Chondrocyte (in vitro differentiated cells): ENCODE measurements around the gene PPFIA1. TPM values are rescaled to one million over a fixed set of nuclear protein-coding genes. Genes with fewer than 3 reads are reported as not detected.

Source experiments
- DNase-seq: peaks from one replicate; pipeline ENCODE4 v3.0.0; 2021; ENCODE audit warnings: mixed read lengths, low spot score
- H3K27ac Mint-ChIP-seq: one replicate; pipeline ENCODE4 v1.8.0; 2021; ENCODE audit warnings: mild to moderate bottlenecking, moderate library complexity, mixed read lengths; ENCODE audit not compliant: unreplicated experiment
- H3K27me3 Mint-ChIP-seq: 2 replicates; pipeline ENCODE4 v1.8.0; 2021; ENCODE audit warnings: low read depth, mixed read lengths
- H3K36me3 Mint-ChIP-seq: 2 replicates; pipeline ENCODE4 v1.8.0; 2021; ENCODE audit warnings: low read depth, mixed read lengths
- H3K4me1 Mint-ChIP-seq: 2 replicates; pipeline ENCODE4 v1.8.0; 2021; ENCODE audit warnings: low read depth, mild to moderate bottlenecking, mixed read lengths
- H3K4me3 Mint-ChIP-seq: one replicate; pipeline ENCODE4 v1.8.0; 2021; ENCODE audit warnings: mild to moderate bottlenecking, moderate library complexity, mixed read lengths; ENCODE audit not compliant: unreplicated experiment
- H3K9me3 Mint-ChIP-seq: 2 replicates; pipeline ENCODE4 v1.8.0; 2021; ENCODE audit warnings: low read depth, mixed read lengths
- long read RNA-seq: library from polyadenylated mRNA; stranded (forward); transcript quantifications from one replicate; pipeline ENCODE4 v2.0.0, GENCODE V29; 2021
- total RNA-seq: library from RNA; stranded (reverse); gene quantifications from 3 replicates; pipeline ENCODE4 v1.2.1, GENCODE V29; 2021
- TF ChIP-seq, protein P1 (sequence below): fragments of 200-600 bp; sonication (generic); IDR thresholded peaks from 2 replicates; pipeline ENCODE4 v1.5.0; 2021; ENCODE audit warnings: antibody characterized with exemption, mild to moderate bottlenecking, moderate library complexity

PPFIA1 gene
- total RNA-seq: 60.2 to 63.5 TPM (median 62.6 TPM) in 3 replicates
- long read RNA-seq, full-length matches to known transcripts: 21 of 66 reads
- long read RNA-seq, partial matches to known transcripts: 28 of 66 reads
- long read RNA-seq, other reads (novel, unspliced or antisense): 17 of 66 reads

DNA sequence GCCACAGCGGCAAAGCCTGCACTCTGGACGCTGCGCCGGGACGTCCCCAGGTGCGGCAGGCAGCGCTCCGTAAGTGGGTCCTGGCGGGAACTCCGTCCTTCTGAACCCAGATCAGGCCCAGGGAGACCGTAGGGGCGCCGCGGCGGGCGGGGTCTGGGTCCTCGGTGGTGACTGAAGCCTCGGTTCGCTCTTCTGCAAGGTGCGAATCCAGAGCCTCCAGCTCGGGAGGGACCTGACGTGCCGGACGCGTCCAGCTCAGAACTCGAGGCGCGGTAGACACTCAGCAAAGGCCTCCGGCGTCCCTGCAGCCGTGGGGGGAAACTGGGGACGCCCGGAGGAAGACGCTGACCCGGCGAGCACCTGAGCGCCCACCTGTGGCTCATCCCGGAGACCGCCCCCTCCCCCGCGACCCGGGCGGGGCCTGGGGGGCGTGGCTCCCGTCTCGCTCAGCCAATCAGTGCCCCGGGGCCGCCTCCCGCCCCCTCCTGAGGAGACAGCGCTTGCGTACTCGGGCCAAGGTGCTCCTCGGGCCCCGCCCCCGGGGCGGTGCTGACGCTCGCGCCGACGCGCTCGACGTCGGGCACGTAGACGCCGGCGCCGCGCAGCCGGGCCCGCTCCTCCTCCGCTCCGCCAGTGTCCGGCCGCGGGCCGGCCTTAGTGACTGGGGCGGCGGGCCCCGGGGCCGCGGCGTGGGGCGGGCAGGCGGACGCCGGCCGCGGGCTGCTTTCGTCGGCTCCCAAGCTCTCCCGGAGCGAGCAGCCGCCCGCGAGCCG is at the start of gene PPFIA1:
PPFIA1 (plus strand) TSS at position 587 of the 773 bp plus-strand sequence. CDS start 1,483 bp downstream, outside the sequence.
- Mint-ChIP-seq H3K36me3 (peaks cover 12% of the 10 kb centered on the region), H3K9me3 (no peaks in the 10 kb centered on the region), H3K4me3 (peak within 1 kb of the TSS; percentile 92), H3K27me3 (peaks cover 5% of the 10 kb centered on the region), H3K4me1 (peaks cover 32% of the 10 kb centered on the region), H3K27ac (peak within 1 kb of the TSS; percentile 94)
- DNase-seq: peak; percentile 97
- TF ChIP-seq, protein P1, sequence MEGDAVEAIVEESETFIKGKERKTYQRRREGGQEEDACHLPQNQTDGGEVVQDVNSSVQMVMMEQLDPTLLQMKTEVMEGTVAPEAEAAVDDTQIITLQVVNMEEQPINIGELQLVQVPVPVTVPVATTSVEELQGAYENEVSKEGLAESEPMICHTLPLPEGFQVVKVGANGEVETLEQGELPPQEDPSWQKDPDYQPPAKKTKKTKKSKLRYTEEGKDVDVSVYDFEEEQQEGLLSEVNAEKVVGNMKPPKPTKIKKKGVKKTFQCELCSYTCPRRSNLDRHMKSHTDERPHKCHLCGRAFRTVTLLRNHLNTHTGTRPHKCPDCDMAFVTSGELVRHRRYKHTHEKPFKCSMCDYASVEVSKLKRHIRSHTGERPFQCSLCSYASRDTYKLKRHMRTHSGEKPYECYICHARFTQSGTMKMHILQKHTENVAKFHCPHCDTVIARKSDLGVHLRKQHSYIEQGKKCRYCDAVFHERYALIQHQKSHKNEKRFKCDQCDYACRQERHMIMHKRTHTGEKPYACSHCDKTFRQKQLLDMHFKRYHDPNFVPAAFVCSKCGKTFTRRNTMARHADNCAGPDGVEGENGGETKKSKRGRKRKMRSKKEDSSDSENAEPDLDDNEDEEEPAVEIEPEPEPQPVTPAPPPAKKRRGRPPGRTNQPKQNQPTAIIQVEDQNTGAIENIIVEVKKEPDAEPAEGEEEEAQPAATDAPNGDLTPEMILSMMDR: no peak

DNA sequence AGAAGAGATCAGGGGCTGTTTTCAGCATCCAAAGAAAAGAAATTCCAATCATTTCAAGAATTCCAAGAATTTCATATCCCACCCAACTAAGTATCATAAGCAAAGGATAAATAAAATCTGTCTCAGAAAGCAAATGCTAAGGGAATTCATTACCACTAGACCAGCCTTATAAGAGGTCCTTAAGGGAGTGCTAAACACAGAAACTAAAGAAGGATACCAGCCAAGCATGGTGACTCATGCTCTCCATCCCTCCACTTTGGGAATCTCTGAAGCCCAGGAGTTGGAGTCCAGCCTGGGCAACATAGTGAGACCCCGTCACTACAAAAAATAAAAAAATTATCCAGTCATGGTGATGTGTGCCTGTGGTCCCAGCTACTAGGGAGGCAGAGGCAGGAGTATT is 49.6 kb upstream of the PPFIA1 start:
- peaks cover 2% of the 10 kb centered on the region for H3K27me3 Mint-ChIP-seq
- H3K4me3 Mint-ChIP-seq: no peak overlapping the region
- H3K36me3 Mint-ChIP-seq: peaks cover 2% of the 10 kb centered on the region
- peaks cover 8% of the 10 kb centered on the region for H3K4me1 Mint-ChIP-seq
- H3K9me3 Mint-ChIP-seq: peaks cover 4% of the 10 kb centered on the region
- TF ChIP-seq, protein P1: no peak
- DNase-seq: no peak
- H3K27ac Mint-ChIP-seq: no peak overlapping the region

DNA sequence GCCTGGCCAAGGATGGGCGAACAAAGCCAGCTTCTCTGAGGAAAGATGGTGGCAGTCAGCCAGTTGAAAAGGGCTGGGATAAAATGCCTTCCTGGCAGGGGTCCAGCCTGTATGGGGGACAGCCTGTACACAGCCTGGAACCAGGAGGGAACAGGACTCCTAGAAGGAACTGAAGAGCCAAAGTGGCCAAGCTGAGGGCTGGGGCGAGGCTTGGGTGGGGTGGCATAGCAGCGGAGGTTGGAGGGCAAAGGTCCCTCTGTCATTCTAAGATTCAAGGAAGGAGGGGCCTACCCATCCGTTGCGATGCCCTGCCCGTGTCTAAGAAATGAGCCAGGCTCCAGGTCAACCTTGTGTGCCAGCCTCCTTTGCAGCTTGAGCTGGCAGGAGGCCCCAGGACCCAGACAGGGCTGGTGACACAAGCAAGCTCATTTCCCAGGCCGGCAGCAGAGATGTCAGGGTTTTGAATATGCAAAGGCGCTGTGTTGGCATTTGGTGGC is 44.8 kb upstream of the PPFIA1 start:
- Mint-ChIP-seq H3K36me3 (no peaks in the 10 kb centered on the region), H3K27me3 (peaks cover 2% of the 10 kb centered on the region), H3K9me3 (peaks cover 2% of the 10 kb centered on the region), H3K4me3 (no peak overlapping the region), H3K27ac (no peak overlapping the region), H3K4me1 (peaks cover 20% of the 10 kb centered on the region)
- DNase-seq: no peak
- TF ChIP-seq, protein P1: no peak

DNA sequence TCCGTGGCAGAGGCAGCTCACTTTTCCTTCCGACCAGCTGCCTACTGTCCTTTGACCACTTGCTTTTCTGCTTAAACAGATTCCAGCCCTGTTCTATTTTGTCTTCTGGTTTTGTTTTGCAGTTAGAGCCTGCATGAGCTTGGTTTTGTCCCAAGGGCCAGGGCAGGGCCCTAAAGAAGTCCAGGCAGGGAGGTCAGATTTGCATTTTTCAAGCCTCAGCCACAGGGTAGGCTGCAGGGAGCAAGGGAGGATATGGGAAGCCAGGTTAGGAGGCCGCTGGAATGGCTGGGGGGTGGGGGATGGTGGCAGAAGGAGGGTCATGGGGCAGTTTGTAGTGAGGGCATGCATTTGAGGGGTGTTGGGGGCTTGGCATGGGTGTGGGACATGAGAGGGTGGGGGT is 44.3 kb upstream of the PPFIA1 start:
- Mint-ChIP-seq H3K9me3 (no peaks in the 10 kb centered on the region), H3K27me3 (peaks cover 2% of the 10 kb centered on the region), H3K27ac (no peak overlapping the region), H3K36me3 (no peaks in the 10 kb centered on the region), H3K4me3 (no peak overlapping the region), H3K4me1 (peaks cover 23% of the 10 kb centered on the region)
- no peak for DNase-seq
- TF ChIP-seq, protein P1: no peak

DNA sequence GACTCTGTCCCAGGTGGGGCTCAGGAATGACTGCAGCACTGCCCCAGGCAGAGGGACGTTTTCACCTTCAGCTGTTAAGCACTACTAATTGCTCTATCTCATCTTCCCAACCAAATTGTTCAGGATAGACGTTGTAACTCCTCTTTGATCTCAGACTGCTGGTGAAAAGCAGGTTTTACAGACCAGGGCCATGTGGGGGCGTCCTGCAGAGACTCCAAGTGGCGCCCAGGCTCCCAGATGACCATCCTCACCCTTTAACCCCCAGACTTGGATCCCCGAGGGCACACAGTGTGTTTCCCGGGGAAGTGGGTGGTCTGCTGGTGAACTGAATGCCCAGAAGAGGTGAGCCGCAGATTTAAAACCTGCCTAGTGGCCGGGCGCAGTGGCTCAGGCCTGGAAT is 43.5 kb upstream of the PPFIA1 start:
- no peak overlapping the region for H3K27ac Mint-ChIP-seq
- TF ChIP-seq, protein P1: peak; percentile 49
- no peak overlapping the region for H3K4me3 Mint-ChIP-seq
- H3K4me1 Mint-ChIP-seq: peaks cover 25% of the 10 kb centered on the region
- peaks cover 2% of the 10 kb centered on the region for H3K27me3 Mint-ChIP-seq
- no peak for DNase-seq
- H3K9me3 Mint-ChIP-seq: no peaks in the 10 kb centered on the region
- no peaks in the 10 kb centered on the region for H3K36me3 Mint-ChIP-seq
